Measurements from ENCODE around the gene RUSC1. TPM values are rescaled to one million over a fixed set of nuclear protein-coding genes. Genes with fewer than 3 reads are reported as not detected.

RUSC1 gene
- total RNA-seq, 3 donors from 2014 or later = 28.1 to 31.9 (median 30.2) TPM

DNA sequence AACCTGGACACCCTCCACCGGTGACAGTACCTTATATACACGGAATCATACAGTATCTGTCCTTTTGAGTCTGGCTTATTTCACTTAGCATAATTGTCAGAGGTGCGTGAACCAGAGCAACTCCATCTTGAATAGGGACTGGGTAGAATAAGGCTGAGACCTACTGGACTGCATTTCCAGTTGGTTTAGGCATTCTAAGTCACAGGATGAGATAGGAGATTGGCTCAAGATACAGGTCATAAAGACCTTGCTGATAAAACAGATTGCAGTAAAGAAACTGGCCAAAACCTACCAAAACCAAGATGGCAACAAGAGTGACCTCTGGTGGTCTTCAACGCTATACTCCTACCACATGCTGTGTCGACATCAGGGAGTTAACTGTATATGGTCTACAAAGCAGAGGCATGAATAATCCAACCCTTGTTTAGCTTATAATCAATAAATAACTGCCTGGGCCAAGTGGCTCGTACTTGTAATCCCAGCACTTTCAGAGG lies 13.4 kb upstream of the RUSC1 start:
- no peak for DNase-seq
- H3K4me1 Mint-ChIP-seq (ENCODE audit: low read depth) = peaks cover 22% of the 10 kb centered on the region
- H3K27me3 Mint-ChIP-seq (ENCODE audit: low read depth) = no peaks in the 10 kb centered on the region
- H3K4me3 Mint-ChIP-seq = peak overlapping the region; percentile 11
- ATAC-seq = no peak
- no peaks in the 10 kb centered on the region for H3K9me3 Mint-ChIP-seq
- H3K36me3 Mint-ChIP-seq (ENCODE audit: insufficient read depth) = peaks cover 15% of the 10 kb centered on the region

- Mint-ChIP-seq H3K27me3 (ENCODE audit: low read depth) (no peaks in the 10 kb centered on the region), H3K4me3 (peak within 1 kb of the TSS; percentile 97), H3K36me3 (ENCODE audit: insufficient read depth) (peaks cover 21% of the 10 kb centered on the region), H3K4me1 (ENCODE audit: low read depth) (peaks cover 24% of the 10 kb centered on the region), H3K9me3 (no peaks in the 10 kb centered on the region)
- DNase-seq (peak; percentile 95), ATAC-seq (peak; percentile 97 to 99)
Measured at GRCh38 chr1:155308493-155309422, 11.9 kb upstream of the RUSC1 start, which contains the start of gene FDPS. FDPS (plus strand) TSS chr1:155308866; CDS start chr1:155309790, 924 bp downstream.

DNA sequence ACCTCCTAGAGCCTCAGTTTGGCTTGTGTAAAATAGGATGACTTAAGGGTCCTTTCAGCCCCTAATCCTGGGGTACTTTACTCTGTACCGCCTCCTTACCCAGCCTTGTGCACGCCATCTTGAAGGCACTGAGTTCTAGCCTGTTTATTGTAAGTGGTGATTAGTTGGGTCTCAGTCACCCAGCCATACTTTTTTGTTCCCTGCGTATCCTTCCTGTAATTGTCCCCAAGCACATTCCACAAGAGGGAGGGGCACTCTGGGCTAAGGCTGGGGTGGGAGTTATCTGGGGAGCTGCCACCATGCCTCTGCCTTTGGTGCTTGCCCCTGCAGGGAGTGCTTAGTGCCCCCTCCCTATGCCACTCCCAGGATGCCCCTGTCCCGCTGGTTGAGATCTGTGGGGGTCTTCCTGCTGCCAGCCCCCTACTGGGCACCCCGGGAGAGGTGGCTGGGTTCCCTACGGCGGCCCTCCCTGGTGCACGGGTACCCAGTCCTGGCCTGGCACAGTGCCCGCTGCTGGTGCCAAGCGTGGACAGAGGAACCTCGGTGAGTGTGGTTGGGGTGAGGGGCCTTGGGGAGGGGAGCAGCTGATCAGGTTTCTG lies 11.2 kb upstream of the RUSC1 start:
- peak overlapping the region; percentile 97 for H3K4me3 Mint-ChIP-seq
- peaks cover 21% of the 10 kb centered on the region for H3K36me3 Mint-ChIP-seq (ENCODE audit: insufficient read depth)
- no peaks in the 10 kb centered on the region for H3K9me3 Mint-ChIP-seq
- DNase-seq = no peak
- peaks cover 24% of the 10 kb centered on the region for H3K4me1 Mint-ChIP-seq (ENCODE audit: low read depth)
- ATAC-seq = no peak
- no peaks in the 10 kb centered on the region for H3K27me3 Mint-ChIP-seq (ENCODE audit: low read depth)

DNA sequence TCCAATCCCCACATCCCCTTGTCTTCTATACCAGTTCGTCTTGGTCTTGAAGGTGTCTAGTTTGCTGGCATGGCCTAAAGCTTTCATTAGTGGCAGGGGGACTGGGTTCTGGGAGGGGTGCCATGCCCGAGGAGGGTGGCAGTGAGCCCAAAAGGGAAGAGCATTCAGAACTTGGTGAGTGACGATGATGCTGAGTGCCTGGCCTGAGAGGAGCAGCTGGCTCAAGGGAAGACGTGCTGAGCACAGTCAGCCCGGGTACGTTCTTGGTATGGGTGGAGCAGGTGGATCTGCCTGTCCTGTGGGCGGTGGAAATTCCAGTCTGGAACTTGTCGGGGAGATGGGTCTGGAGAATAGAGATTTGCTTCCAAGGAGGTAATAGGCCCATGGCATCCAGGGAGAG lies 7.4 kb upstream of the RUSC1 start:
- no peak overlapping the region for H3K4me3 Mint-ChIP-seq
- DNase-seq = no peak

DNA sequence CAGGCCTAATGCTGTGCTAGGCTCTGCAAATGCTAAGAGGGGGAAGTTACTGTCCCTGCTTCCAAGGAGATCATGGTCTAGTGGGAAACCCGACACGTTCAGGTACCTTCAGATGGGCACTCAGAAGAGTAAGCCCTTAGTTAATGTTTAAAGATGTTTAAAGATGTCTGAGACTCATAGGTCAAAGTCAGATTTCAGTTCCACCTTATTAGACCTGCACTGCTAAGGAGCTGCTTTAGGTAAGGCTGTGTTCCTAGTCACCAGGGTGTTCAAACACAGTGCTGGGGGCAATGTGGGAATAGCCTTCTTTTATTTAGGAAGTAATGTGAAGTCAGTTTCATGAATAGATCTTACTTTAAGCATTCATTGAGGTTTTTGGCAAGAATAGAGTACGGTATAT lies 3.8 kb upstream of the RUSC1 start:
- Mint-ChIP-seq H3K36me3 (ENCODE audit: insufficient read depth) (peaks cover 14% of the 10 kb centered on the region), H3K27me3 (ENCODE audit: low read depth) (no peaks in the 10 kb centered on the region), H3K4me3 (no peak overlapping the region), H3K4me1 (ENCODE audit: low read depth) (peaks cover 20% of the 10 kb centered on the region), H3K9me3 (no peaks in the 10 kb centered on the region)
- ATAC-seq (no peak), DNase-seq (no peak)

More for the DNA sequence above, 7.4 kb upstream of the RUSC1 start:
- no peak for ATAC-seq
- H3K27me3 Mint-ChIP-seq (ENCODE audit: low read depth) = no peaks in the 10 kb centered on the region
- H3K9me3 Mint-ChIP-seq = no peaks in the 10 kb centered on the region
- H3K36me3 Mint-ChIP-seq (ENCODE audit: insufficient read depth) = peaks cover 21% of the 10 kb centered on the region
- H3K4me1 Mint-ChIP-seq (ENCODE audit: low read depth) = peaks cover 21% of the 10 kb centered on the region

- Mint-ChIP-seq H3K4me1 (ENCODE audit: low read depth) (peaks cover 23% of the 10 kb centered on the region), H3K27me3 (ENCODE audit: low read depth) (no peaks in the 10 kb centered on the region), H3K36me3 (ENCODE audit: insufficient read depth) (peaks cover 9% of the 10 kb centered on the region), H3K4me3 (no peak overlapping the region), H3K9me3 (no peaks in the 10 kb centered on the region)
- no peak for ATAC-seq
- DNase-seq = no peak
Measured at GRCh38 chr1:155318082-155318481, 2.6 kb upstream of the RUSC1 start.

- ATAC-seq (no peak), DNase-seq (no peak)
- no peaks in the 10 kb centered on the region for H3K9me3 Mint-ChIP-seq
- H3K36me3 Mint-ChIP-seq (ENCODE audit: insufficient read depth) = peaks cover 4% of the 10 kb centered on the region
- H3K4me3 Mint-ChIP-seq = no peak overlapping the region
- no peaks in the 10 kb centered on the region for H3K27me3 Mint-ChIP-seq (ENCODE audit: low read depth)
- peaks cover 23% of the 10 kb centered on the region for H3K4me1 Mint-ChIP-seq (ENCODE audit: low read depth)
Measured at GRCh38 chr1:155319536-155319935, 1.2 kb upstream of the RUSC1 start.

GRCh38 chr1:155320252-155320651 lies 442 bp upstream of the RUSC1 start:
- Mint-ChIP-seq H3K4me3 (peak overlapping the region; percentile 53), H3K9me3 (no peaks in the 10 kb centered on the region), H3K27me3 (ENCODE audit: low read depth) (no peaks in the 10 kb centered on the region), H3K36me3 (ENCODE audit: insufficient read depth) (peaks cover 4% of the 10 kb centered on the region), H3K4me1 (ENCODE audit: low read depth) (peaks cover 23% of the 10 kb centered on the region)
- ATAC-seq (no peak), DNase-seq (no peak)

GRCh38 chr1:155321639-155322503 lies 1.2 kb downstream of the RUSC1 start:
- Mint-ChIP-seq H3K36me3 (ENCODE audit: insufficient read depth) (peaks cover 4% of the 10 kb centered on the region), H3K9me3 (no peaks in the 10 kb centered on the region), H3K4me1 (ENCODE audit: low read depth) (peaks cover 27% of the 10 kb centered on the region), H3K4me3 (peak overlapping the region; percentile 63), H3K27me3 (ENCODE audit: low read depth) (no peaks in the 10 kb centered on the region)
- DNase-seq = no peak
- no peak for ATAC-seq

- no peaks in the 10 kb centered on the region for H3K9me3 Mint-ChIP-seq
- H3K4me3 Mint-ChIP-seq = peak overlapping the region; percentile 63
- no peaks in the 10 kb centered on the region for H3K27me3 Mint-ChIP-seq (ENCODE audit: low read depth)
- H3K4me1 Mint-ChIP-seq (ENCODE audit: low read depth) = peaks cover 27% of the 10 kb centered on the region
- DNase-seq (no peak), ATAC-seq (no peak)
- H3K36me3 Mint-ChIP-seq (ENCODE audit: insufficient read depth) = peaks cover 4% of the 10 kb centered on the region
Measured at GRCh38 chr1:155322571-155322952, 1.9 kb downstream of the RUSC1 start.

DNA sequence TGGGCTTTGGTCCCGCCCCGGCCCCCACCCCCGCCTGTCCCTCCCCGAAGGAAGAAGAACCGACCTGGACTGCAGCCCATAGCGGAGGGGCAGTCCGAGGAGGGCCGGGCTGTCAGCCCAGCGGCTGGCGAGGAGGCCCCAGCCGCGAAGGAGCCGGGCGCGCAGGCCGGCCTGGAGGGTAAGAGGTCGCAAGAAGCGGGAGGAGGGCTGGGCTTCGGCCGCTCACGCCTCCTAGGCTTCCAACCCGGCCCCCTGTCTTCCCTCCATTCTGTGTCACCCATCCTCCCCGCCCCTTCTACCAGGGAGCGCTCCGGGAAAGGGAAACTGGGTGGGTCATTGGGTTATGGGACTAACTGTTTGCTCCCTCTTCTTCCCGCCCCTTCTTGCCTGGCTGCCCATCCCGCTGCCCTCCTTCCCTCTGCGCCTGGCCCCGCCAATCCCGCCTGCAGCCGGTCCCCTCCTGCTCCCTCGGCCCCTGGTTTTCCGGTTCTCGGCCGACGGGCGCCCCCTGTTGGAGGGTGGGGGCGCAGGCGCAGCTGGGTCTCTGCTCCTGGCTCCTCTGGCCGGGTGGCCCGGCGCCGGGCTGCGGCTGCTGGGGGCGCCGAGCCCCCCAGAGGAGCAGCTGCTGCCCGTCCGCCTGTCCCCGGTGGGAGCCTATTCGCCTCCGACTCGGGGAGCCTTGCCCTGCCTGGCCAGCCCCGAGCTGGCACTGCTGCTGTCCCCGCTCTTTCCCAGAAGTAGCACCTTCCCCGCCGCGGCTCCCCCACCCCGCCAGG lies 2.4 kb downstream of the RUSC1 start:
- no peaks in the 10 kb centered on the region for H3K9me3 Mint-ChIP-seq
- H3K4me3 Mint-ChIP-seq = peak overlapping the region; percentile 82
- no peaks in the 10 kb centered on the region for H3K27me3 Mint-ChIP-seq (ENCODE audit: low read depth)
- ATAC-seq (peak; percentile 61 to 64), DNase-seq (peak; percentile 85)
- peaks cover 4% of the 10 kb centered on the region for H3K36me3 Mint-ChIP-seq (ENCODE audit: insufficient read depth)
- H3K4me1 Mint-ChIP-seq (ENCODE audit: low read depth) = peaks cover 27% of the 10 kb centered on the region

DNA sequence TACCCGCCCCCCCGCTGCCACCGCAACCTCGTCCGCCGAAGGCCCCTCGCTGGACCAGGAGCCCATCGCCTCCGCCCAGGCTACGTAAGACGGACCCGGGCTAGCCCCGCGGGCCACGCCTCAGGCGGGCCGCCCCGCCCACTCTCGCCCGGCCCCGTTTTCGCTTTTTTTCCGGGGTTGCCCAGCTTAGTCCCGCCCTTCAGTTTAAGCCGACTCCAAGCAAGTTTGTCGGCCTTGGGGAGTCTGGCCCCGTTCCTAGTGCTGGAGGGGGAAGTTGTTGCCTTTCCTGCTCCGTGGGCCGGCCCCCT lies 3.0 kb downstream of the RUSC1 start:
- ATAC-seq = peak; percentile 69 to 71
- peaks cover 27% of the 10 kb centered on the region for H3K4me1 Mint-ChIP-seq (ENCODE audit: low read depth)
- H3K36me3 Mint-ChIP-seq (ENCODE audit: insufficient read depth) = peaks cover 4% of the 10 kb centered on the region
- peak overlapping the region; percentile 82 for H3K4me3 Mint-ChIP-seq
- peak; percentile 75 for DNase-seq
- no peaks in the 10 kb centered on the region for H3K9me3 Mint-ChIP-seq
- no peaks in the 10 kb centered on the region for H3K27me3 Mint-ChIP-seq (ENCODE audit: low read depth)

DNA sequence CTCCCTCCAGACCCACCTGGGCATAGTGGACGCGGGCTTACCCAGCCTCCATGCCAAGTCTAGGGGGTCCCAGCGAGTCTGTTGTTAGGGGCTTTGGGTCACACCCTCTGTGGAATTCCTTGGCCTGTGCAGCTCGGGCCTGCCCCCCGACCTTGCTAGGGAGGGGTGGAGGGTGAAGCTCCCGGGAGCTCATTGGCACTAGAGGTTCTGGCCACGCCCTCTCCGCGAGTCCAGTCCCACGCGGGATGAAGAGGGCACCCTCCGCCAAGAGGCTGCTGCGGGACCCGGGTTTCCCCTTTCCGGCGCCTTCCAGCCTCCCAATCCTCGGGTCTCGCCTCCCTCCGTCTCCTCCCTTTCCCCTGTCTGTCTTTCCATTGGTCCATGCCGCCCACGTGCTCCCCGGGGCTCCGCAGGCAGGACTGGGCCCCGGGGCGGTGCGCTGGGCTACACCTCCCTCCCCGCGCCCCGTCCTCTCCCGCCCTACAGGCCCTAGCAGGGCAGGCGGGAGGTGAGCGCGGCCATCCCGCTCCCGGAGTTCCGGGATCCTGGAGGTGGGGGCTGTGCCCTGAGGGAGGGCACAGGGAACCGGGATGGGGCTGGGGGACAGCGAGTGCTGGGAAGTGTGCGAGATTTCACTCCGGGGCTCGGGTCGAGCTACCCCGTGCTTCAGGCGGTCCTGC lies 3.5 kb downstream of the RUSC1 start:
- peaks cover 27% of the 10 kb centered on the region for H3K4me1 Mint-ChIP-seq (ENCODE audit: low read depth)
- H3K27me3 Mint-ChIP-seq (ENCODE audit: low read depth) = no peaks in the 10 kb centered on the region
- no peaks in the 10 kb centered on the region for H3K9me3 Mint-ChIP-seq
- peak overlapping the region; percentile 82 for H3K4me3 Mint-ChIP-seq
- no peaks in the 10 kb centered on the region for H3K36me3 Mint-ChIP-seq (ENCODE audit: insufficient read depth)
- peak; percentile 76 for DNase-seq
- peak; percentile 79 to 82 for ATAC-seq
